K562 (cell line): ENCODE data around the gene SGMS1. TPM values are rescaled to one million over a fixed set of nuclear protein-coding genes. Genes with fewer than 3 reads are reported as not detected.

Experiments used
- C11orf30 ChIP-seq: fragments of 450-650 bp; IDR thresholded peaks from 2 replicates; pipeline ENCODE4 v1.6.1; 2016; ENCODE audit warnings: low read depth, mild to moderate bottlenecking
- CBX2 ChIP-seq: fragments of 200-600 bp; sonication (generic); IDR thresholded peaks from one replicate; pipeline ENCODE4 v1.6.1; 2012; ENCODE audit warnings: mild to moderate bottlenecking, low read length, inconsistent platforms; ENCODE audit not compliant: insufficient read depth, poor library complexity, severe bottlenecking
- ILK ChIP-seq: fragments of 450-650 bp; IDR thresholded peaks from 2 replicates; pipeline ENCODE4 v1.6.1; 2016; ENCODE audit warnings: missing genetic modification characterization, low read depth, mild to moderate bottlenecking, missing compliant biosample characterization, moderate library complexity, borderline replicate concordance
- MYC ChIP-seq, 2 experiments: fragments of 250-450 bp in 1 of 2; sonication (Bioruptor Pico) in 1 of 2; IDR thresholded peaks; 2 replicates each; pipeline versions ENCODE4 v1.5.1 to v1.6.1; 2012 to 2021; ENCODE audit warnings: low read depth in 2 of 2, borderline replicate concordance in 1 of 2, improper control_type of control experiment in 1 of 2, low read length in 1 of 2, mild to moderate bottlenecking in 1 of 2, moderate library complexity in 1 of 2
- NFE2L1 ChIP-seq: fragments of 450-650 bp; IDR thresholded peaks from 2 replicates; pipeline ENCODE4 v1.6.1; 2016; ENCODE audit warnings: missing genetic modification characterization, low read depth, mild to moderate bottlenecking, missing compliant biosample characterization, moderate library complexity, borderline replicate concordance
- NR2C2 ChIP-seq, 2 experiments: fragments of 200-800 bp in 1 of 2; sonication (Bioruptor generic) in 1 of 2; sonication (generic) in 1 of 2; formaldehyde crosslinking in 1 of 2; IDR thresholded peaks; 2 replicates each; pipeline versions ENCODE4 v1.6.1 to v1.8.0; 2016 to 2022; ENCODE audit warnings: mild to moderate bottlenecking in 1 of 2, missing compliant biosample characterization in 1 of 2, missing genetic modification characterization in 1 of 2, missing genetic modification reagents in 1 of 2
- PYGO2 ChIP-seq: fragments of 450-650 bp; IDR thresholded peaks from 2 replicates; pipeline ENCODE4 v1.6.1; 2016; ENCODE audit warnings: mild to moderate bottlenecking, missing genetic modification characterization, moderate library complexity, missing compliant biosample characterization
- RBM39 ChIP-seq: fragments of 200-400 bp; formaldehyde crosslinking; optimal IDR thresholded peaks from 2 replicates; pipeline ENCODE3; 2018; ENCODE audit warnings: low read depth, low read length
- SLC30A9 ChIP-seq: fragments of 250-450 bp; sonication (Bioruptor Pico); IDR thresholded peaks from 2 replicates; pipeline ENCODE4 v1.8.0; 2022; ENCODE audit warnings: mild to moderate bottlenecking, moderate library complexity
- polyA plus RNA-seq, 8 experiments: library from polyadenylated mRNA; depleted of rRNA in 4 of 8; stranded (reverse) in 5 of 8; unstranded in 3 of 8; fragments of >200 nt; fragmentation: Nextera tagmentation in 2 of 8; fragmentation: Illumina TruSeq in 1 of 8; extraction: Ambion mirVana in 2 of 8; extraction: Trizol in 1 of 8; gene quantifications; 2 replicates each; pipeline versions ENCODE4 v1.2.1 to v1.2.3, GENCODE V29; 2011 to 2014; ENCODE audit warnings: inconsistent platforms in 1 of 8, missing spikeins in 1 of 8
- total RNA-seq, 7 experiments: library from RNA; depleted of rRNA in 6 of 7; stranded (reverse); fragments of >200 nt in 6 of 7; fragmentation: Illumina TruSeq in 2 of 7; extraction: Trizol in 2 of 7; gene quantifications; 2 replicates each; pipeline versions ENCODE4 v1.2.1 to v1.2.3, GENCODE V29; 2011 to 2021; ENCODE audit warnings: low replicate concordance in 1 of 7
- TF ChIP-seq, protein P1 (sequence below): sonication (generic); formaldehyde crosslinking; IDR thresholded peaks from 2 replicates; pipeline ENCODE4 v1.8.1; 2022; ENCODE audit warnings: missing genetic modification reagents
- TF ChIP-seq, protein P2 (sequence below): sonication (generic); formaldehyde crosslinking; IDR thresholded peaks from 2 replicates; pipeline ENCODE4 v1.8.0; 2023; ENCODE audit warnings: missing genetic modification reagents, mild to moderate bottlenecking, borderline replicate concordance
- TF ChIP-seq, protein P3 (sequence below): sonication (generic); IDR thresholded peaks from 2 replicates; pipeline ENCODE4 v1.6.1; 2016
- TF ChIP-seq, protein P4 (sequence below): IDR thresholded peaks from 2 replicates; pipeline ENCODE4 v1.6.1; 2012; ENCODE audit warnings: low read depth, low read length, improper control_type of control experiment, borderline replicate concordance

Gene SGMS1
- total and polyA plus RNA-seq, 9 of the 15 experiments (the other 6 are each of a cell fraction or from before 2014, with no cell fraction given): 22.6 to 232 (median 82.2) TPM

DNA sequence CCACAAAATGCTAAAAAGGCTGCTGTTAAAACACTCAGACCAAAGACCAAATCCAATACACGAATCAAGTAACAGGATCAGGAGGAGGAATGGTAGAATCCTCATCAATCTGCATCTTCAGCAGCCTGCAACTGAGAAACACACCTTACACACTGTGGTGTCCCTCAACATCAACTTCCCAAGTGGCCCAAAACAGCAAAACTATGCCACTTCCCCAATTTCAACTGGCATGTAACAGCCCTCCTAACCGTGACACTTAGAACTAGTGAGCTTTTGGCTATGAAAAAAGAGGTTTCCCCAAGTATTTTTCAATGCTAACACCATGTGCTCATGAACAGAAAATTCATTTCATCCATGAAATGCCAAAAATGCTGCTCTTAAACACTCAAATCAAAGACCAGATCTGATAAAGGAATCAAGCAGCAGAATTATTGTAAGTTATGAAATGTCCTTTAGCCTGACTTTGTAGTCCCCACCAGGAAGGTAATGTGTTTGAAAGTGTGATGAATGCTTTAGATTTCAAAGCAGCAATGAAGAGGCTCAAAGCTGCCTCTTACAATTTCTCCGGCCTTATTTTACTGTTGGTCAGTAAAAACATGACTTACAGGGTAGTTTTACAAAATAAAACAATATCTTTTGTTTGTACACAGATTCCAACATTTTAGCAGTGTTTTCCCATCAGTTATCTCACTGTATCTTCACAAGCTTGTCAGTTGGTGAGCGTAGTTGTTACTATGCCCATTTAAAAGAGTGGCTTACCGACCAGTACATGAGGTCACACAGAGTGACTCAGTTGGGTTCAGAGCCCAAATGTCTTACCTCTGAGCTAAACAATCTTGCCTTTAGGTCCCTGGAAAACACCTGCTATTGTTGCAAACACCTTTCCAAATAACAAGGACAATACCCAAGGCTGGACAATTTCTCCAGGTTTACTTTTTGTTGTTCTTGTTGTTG is 306.8 kb downstream of the SGMS1 start (continued):
- TF ChIP-seq NFE2L1 (tag): no peak
- TF ChIP-seq RBM39: no peak
- no peak; the same call in 1 of the 2 replicates for TF ChIP-seq MYC (IDR thresholded peaks at IDR 0.05; ENCODE audit: low read depth, low read length)
- no peak for TF ChIP-seq MYC (CRISPR knock-in tag; IDR thresholded peaks at IDR 0.05; ENCODE audit: borderline replicate concordance, low read depth)
- TF ChIP-seq, protein P1, sequence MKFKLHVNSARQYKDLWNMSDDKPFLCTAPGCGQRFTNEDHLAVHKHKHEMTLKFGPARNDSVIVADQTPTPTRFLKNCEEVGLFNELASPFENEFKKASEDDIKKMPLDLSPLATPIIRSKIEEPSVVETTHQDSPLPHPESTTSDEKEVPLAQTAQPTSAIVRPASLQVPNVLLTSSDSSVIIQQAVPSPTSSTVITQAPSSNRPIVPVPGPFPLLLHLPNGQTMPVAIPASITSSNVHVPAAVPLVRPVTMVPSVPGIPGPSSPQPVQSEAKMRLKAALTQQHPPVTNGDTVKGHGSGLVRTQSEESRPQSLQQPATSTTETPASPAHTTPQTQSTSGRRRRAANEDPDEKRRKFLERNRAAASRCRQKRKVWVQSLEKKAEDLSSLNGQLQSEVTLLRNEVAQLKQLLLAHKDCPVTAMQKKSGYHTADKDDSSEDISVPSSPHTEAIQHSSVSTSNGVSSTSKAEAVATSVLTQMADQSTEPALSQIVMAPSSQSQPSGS (CRISPR knock-in tag): no peak
- TF ChIP-seq PYGO2 (tag): no peak
- TF ChIP-seq CBX2: no peak
- no peak for TF ChIP-seq SLC30A9
- TF ChIP-seq, protein P2, sequence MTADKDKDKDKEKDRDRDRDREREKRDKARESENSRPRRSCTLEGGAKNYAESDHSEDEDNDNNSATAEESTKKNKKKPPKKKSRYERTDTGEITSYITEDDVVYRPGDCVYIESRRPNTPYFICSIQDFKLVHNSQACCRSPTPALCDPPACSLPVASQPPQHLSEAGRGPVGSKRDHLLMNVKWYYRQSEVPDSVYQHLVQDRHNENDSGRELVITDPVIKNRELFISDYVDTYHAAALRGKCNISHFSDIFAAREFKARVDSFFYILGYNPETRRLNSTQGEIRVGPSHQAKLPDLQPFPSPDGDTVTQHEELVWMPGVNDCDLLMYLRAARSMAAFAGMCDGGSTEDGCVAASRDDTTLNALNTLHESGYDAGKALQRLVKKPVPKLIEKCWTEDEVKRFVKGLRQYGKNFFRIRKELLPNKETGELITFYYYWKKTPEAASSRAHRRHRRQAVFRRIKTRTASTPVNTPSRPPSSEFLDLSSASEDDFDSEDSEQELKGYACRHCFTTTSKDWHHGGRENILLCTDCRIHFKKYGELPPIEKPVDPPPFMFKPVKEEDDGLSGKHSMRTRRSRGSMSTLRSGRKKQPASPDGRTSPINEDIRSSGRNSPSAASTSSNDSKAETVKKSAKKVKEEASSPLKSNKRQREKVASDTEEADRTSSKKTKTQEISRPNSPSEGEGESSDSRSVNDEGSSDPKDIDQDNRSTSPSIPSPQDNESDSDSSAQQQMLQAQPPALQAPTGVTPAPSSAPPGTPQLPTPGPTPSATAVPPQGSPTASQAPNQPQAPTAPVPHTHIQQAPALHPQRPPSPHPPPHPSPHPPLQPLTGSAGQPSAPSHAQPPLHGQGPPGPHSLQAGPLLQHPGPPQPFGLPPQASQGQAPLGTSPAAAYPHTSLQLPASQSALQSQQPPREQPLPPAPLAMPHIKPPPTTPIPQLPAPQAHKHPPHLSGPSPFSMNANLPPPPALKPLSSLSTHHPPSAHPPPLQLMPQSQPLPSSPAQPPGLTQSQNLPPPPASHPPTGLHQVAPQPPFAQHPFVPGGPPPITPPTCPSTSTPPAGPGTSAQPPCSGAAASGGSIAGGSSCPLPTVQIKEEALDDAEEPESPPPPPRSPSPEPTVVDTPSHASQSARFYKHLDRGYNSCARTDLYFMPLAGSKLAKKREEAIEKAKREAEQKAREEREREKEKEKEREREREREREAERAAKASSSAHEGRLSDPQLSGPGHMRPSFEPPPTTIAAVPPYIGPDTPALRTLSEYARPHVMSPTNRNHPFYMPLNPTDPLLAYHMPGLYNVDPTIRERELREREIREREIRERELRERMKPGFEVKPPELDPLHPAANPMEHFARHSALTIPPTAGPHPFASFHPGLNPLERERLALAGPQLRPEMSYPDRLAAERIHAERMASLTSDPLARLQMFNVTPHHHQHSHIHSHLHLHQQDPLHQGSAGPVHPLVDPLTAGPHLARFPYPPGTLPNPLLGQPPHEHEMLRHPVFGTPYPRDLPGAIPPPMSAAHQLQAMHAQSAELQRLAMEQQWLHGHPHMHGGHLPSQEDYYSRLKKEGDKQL: no peak
- TF ChIP-seq NR2C2 (CRISPR knock-in tag; IDR thresholded peaks at IDR 0.05): no peak
- peak; percentile 22; the same call in 1 of the 2 replicates for TF ChIP-seq NR2C2 (tag; IDR thresholded peaks at IDR 0.05)
- TF ChIP-seq, protein P3, sequence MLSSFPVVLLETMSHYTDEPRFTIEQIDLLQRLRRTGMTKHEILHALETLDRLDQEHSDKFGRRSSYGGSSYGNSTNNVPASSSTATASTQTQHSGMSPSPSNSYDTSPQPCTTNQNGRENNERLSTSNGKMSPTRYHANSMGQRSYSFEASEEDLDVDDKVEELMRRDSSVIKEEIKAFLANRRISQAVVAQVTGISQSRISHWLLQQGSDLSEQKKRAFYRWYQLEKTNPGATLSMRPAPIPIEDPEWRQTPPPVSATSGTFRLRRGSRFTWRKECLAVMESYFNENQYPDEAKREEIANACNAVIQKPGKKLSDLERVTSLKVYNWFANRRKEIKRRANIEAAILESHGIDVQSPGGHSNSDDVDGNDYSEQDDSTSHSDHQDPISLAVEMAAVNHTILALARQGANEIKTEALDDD: no peak; the same call in 1 of the 2 replicates
- 0 out of 2 replicates have a peak, but pooled peaks have one; percentile 17 for TF ChIP-seq ILK (tag)
- TF ChIP-seq C11orf30: no peak
- TF ChIP-seq, protein P4, sequence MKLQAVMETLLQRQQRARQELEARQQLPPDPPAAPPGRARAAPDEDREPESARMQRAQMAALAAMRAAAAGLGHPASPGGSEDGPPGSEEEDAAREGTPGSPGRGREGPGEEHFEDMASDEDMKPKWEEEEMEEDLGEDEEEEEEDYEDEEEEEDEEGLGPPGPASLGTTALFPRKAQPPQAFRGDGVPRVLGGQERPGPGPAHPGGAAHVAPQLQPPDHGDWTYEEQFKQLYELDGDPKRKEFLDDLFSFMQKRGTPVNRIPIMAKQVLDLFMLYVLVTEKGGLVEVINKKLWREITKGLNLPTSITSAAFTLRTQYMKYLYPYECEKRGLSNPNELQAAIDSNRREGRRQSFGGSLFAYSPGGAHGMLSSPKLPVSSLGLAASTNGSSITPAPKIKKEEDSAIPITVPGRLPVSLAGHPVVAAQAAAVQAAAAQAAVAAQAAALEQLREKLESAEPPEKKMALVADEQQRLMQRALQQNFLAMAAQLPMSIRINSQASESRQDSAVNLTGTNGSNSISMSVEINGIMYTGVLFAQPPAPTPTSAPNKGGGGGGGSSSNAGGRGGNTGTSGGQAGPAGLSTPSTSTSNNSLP: no peak
